Measurements from ENCODE around the gene JARID2. TPM values are rescaled to one million over a fixed set of nuclear protein-coding genes. Genes with fewer than 3 reads are reported as not detected.

Gene JARID2
- total RNA-seq, 1 experiment from 2014 or later = 6.0 TPM

GRCh38 chr6:15416932-15417509, 171.2 kb downstream of the JARID2 start:
- ATAC-seq = no peak
- H3K4me3 ChIP-seq (ENCODE audit: low read depth in 2 of 2, low read length in 2 of 2) = no peak overlapping the region
- ChIA-PET POLR2A (no interaction called here), CTCF (no interaction called here)
- H3K36me3 ChIP-seq (ENCODE audit: control insufficient read depth, insufficient read depth, low read length) = no peaks in the 10 kb centered on the region
- TF ChIP-seq POLR2AphosphoS5 (IDR thresholded peaks at IDR 0.05; ENCODE audit: low read depth, low read length) = no peak
- no peak for TF ChIP-seq SIN3A (IDR thresholded peaks at IDR 0.05; ENCODE audit: borderline replicate concordance, insufficient read depth, low read depth, low read length)
- TF ChIP-seq, protein P1, sequence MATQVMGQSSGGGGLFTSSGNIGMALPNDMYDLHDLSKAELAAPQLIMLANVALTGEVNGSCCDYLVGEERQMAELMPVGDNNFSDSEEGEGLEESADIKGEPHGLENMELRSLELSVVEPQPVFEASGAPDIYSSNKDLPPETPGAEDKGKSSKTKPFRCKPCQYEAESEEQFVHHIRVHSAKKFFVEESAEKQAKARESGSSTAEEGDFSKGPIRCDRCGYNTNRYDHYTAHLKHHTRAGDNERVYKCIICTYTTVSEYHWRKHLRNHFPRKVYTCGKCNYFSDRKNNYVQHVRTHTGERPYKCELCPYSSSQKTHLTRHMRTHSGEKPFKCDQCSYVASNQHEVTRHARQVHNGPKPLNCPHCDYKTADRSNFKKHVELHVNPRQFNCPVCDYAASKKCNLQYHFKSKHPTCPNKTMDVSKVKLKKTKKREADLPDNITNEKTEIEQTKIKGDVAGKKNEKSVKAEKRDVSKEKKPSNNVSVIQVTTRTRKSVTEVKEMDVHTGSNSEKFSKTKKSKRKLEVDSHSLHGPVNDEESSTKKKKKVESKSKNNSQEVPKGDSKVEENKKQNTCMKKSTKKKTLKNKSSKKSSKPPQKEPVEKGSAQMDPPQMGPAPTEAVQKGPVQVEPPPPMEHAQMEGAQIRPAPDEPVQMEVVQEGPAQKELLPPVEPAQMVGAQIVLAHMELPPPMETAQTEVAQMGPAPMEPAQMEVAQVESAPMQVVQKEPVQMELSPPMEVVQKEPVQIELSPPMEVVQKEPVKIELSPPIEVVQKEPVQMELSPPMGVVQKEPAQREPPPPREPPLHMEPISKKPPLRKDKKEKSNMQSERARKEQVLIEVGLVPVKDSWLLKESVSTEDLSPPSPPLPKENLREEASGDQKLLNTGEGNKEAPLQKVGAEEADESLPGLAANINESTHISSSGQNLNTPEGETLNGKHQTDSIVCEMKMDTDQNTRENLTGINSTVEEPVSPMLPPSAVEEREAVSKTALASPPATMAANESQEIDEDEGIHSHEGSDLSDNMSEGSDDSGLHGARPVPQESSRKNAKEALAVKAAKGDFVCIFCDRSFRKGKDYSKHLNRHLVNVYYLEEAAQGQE (IDR thresholded peaks at IDR 0.05; ENCODE audit: insufficient read depth in 1 of 2, low read depth in 2 of 2, low read length in 1 of 2) = no peak
- no peak for TF ChIP-seq TCF7L2 (IDR thresholded peaks at IDR 0.05; ENCODE audit: low read depth, low read length)
- TF ChIP-seq, protein P2, sequence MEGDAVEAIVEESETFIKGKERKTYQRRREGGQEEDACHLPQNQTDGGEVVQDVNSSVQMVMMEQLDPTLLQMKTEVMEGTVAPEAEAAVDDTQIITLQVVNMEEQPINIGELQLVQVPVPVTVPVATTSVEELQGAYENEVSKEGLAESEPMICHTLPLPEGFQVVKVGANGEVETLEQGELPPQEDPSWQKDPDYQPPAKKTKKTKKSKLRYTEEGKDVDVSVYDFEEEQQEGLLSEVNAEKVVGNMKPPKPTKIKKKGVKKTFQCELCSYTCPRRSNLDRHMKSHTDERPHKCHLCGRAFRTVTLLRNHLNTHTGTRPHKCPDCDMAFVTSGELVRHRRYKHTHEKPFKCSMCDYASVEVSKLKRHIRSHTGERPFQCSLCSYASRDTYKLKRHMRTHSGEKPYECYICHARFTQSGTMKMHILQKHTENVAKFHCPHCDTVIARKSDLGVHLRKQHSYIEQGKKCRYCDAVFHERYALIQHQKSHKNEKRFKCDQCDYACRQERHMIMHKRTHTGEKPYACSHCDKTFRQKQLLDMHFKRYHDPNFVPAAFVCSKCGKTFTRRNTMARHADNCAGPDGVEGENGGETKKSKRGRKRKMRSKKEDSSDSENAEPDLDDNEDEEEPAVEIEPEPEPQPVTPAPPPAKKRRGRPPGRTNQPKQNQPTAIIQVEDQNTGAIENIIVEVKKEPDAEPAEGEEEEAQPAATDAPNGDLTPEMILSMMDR (IDR thresholded peaks at IDR 0.05) = no peak
- no TSS peak for BruUV-seq (replicated peaks)
- in situ Hi-C loops (cut with HindIII; ENCODE audit: low pct_unique_long_range_greater_than_20kb, low sequenced_read_pairs) = no loop called here
- H3K9me3 ChIP-seq (ENCODE audit: control insufficient read depth, insufficient read depth, low read depth, low read length) = peaks cover 9% of the 10 kb centered on the region; the same call in 1 of the 2 replicates
- H3K27ac ChIP-seq (ENCODE audit: low read length) = no peak overlapping the region
- no peaks in the 10 kb centered on the region for H3K4me1 ChIP-seq (ENCODE audit: control insufficient read depth, insufficient read depth, low read length)
- no peaks in the 10 kb centered on the region for H3K27me3 ChIP-seq (ENCODE audit: control insufficient read depth, insufficient read depth, low read length)
- intact Hi-C loops (cut with micrococcal nuclease; ENCODE audit: unreplicated experiment) = no loop called here
- no peak for DNase-seq (ENCODE audit: low read depth, low spot score)

DNA sequence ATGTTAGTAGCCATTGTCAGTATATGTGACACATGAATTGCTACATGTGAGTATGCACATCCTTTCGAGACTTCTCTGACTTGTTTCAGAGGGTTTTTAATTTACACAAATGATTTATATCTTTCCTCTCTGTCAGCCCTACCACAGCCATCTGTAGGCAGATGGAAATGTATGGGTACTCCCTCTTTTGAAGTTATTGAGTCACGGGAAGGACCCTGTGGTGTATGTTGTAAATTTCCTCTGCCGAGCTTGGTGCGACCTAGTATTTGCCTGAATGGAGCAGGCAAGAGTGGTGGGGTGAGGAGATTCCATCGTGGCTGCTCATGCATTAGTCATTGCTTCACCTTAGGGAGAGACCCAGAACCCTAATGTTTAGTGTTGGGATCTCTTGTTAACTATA, 171.9 kb downstream of the JARID2 start:
- CTCF ChIA-PET = interaction anchor here (0.7 kb wide), 1 partner anchor 283 kb away, joined by 6 read pairs; no protein-coding TSS in a partner anchor
- POLR2A ChIA-PET = no interaction called here
- Histone ChIP-seq H3K36me3 (ENCODE audit: control insufficient read depth, insufficient read depth, low read length) (no peaks in the 10 kb centered on the region), H3K4me1 (ENCODE audit: control insufficient read depth, insufficient read depth, low read length) (no peaks in the 10 kb centered on the region), H3K9me3 (ENCODE audit: control insufficient read depth, insufficient read depth, low read depth, low read length) (peaks cover 9% of the 10 kb centered on the region; the same call in 1 of the 2 replicates), H3K4me3 (ENCODE audit: low read depth in 2 of 2, low read length in 2 of 2) (no peak overlapping the region), H3K27me3 (ENCODE audit: control insufficient read depth, insufficient read depth, low read length) (no peaks in the 10 kb centered on the region), H3K27ac (ENCODE audit: low read length) (no peak overlapping the region)
- TF ChIP-seq TCF7L2 (IDR thresholded peaks at IDR 0.05; ENCODE audit: low read depth, low read length) (no peak), SIN3A (IDR thresholded peaks at IDR 0.05; ENCODE audit: borderline replicate concordance, insufficient read depth, low read depth, low read length) (no peak), POLR2AphosphoS5 (IDR thresholded peaks at IDR 0.05; ENCODE audit: low read depth, low read length) (no peak)
- TF ChIP-seq, protein P1 (IDR thresholded peaks at IDR 0.05; ENCODE audit: insufficient read depth in 1 of 2, low read depth in 2 of 2, low read length in 1 of 2) = no peak
- TF ChIP-seq, protein P2 (IDR thresholded peaks at IDR 0.05) = no peak
- intact Hi-C loops (cut with micrococcal nuclease; ENCODE audit: unreplicated experiment) (no loop called here), in situ Hi-C loops (cut with HindIII; ENCODE audit: low pct_unique_long_range_greater_than_20kb, low sequenced_read_pairs) (no loop called here)
- DNase-seq (ENCODE audit: low read depth, low spot score) (no peak), ATAC-seq (no peak)
- no TSS peak for BruUV-seq (replicated peaks)
